NCI-H526 (cell line): Measurements from ENCODE around the gene MCMBP.

Source experiments
- DNase-seq, 2 experiments: peaks; one replicate each; lab custom pipeline; 2025; lab: John Stamatoyannopoulos, UW

MCMBP gene

DNA sequence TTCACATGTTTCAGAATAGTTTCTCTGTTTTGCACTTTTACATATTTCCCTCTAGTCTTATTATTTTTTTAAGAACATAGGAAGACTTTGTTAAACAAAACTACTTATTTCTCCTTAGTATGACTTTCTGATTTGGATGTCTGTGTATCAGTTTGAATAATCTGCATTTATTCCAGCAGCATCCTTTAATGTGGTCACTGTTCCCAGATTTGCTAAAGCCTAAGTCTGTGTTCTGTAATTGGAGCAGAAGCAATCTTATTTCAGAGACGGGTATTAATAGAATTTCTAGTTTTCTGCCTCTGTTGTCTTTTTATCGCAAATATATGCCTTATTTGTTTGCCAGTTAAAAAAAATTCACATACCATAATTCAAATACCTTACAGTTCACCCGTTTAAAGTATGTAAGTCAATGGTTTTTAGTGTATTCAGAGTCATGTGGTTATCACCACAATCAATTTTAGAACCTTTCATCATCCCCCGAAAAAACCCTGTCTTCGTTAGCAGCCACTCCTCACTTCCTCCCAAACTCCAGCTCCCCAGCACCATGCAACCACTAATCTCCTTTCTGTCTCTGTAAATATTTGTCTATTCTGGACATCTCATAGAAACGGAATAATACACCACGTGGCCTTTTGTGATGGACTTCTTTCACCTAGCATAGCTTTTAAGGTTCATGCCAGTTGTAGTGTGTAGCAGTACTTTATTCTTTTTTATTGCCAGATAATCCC, 88.1 kb downstream of the MCMBP start:
- peak; percentile 64 to 82 for DNase-seq

DNA sequence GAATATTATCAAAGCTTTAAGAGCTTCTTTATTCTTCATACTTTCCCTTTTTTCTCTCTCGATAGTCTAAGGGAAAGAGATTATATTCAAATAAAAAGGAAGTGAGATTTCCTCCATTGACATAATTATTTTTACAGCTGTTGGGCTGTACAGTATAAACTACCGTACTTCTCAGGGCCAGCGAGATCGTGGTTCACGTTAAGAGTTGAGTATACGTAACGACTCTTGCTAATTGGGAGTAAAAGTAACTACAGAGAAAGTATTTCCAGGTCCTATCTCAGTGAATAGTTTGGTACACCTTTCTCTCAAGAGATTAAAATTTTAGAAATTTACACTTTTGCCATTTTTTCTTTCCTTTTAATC, 89.0 kb downstream of the MCMBP start:
- no peak for DNase-seq

DNA sequence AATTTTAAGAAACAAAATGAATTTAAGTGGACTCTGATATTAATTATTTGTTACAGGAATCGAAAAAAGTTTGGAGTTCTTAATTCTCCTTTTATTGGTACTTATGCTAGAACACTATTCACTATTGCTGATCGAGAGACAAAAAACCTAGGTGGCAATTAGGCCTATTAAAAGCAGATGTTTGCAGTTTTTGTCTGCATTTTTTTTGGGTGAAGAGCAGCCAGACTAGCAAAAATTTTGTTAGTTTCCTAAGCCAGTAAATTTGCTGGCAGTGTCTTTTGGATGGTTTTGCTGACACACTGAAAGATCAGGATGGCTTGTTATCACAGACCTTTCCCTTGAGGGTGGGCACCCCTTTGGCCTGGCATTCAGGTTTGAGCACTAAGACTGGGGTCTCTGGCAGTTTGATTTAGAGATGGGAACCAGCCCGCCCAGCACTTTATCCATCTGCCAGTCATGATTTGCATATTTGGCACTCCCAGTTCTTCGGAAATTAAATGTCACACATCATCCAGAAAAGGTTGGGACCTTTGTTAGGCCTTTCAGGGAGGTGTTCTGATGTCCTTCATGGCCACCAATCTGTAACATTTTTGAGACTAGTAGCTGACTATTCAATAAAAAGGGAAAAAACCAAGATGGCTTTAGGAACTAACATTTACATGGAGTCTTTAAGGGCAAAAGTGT, 89.5 kb downstream of the MCMBP start:
- peak in 1 of 2 experiments; percentile 18 for DNase-seq

DNA sequence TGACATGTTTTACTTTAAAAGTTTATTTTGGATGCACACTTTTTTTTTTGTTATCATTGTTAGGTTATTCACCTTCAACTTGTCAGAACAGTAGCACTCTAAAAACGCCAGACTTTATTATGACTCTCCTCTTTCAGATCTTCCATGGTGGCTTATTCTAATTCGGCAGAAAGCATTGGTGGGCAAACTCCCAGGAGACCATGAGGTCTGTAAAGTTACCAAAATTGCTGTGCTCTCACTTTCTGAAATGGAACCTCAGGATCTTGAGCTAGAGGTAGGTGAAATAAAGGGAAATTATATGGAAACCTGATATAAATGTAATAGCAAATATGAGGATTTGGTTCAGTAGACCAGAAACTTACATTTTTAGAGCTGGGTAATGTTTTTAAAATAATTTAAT, 91.1 kb downstream of the MCMBP start:
- DNase-seq: no peak

DNA sequence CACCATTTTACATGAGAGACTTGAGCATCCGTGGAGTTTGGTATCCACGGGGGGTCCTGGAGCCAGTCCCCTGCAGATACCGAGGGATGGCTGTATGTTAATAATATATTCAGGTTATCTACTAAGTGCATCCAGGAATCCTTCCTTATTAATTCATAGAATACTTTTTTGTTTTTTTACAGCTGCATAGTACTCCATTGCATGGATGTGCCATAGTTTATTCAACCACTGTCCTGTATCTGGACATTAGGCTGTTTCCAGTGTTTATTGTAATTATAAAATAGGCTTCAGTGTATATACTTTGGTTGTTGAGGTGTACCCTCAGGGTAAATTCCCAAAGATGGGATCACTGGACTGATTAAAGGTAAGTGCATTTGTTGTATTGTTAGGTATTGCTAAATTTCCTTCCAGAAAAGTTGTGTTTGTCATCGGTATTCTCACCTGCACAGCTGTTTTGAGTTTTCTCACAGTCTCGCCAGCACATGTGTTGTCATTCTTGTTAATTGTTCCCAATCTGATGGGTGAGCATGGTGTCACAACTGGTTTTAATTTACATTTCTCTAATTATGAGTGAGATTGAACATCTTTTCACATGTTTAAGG, 91.7 kb downstream of the MCMBP start:
- DNase-seq: no peak
